ENCODE results near the gene PNKP. TPM values are rescaled to one million over a fixed set of nuclear protein-coding genes. Genes with fewer than 3 reads are reported as not detected.

Gene PNKP
- total and polyA plus RNA-seq, 2 of the 8 experiments (the other 6 are each of a cell fraction or from before 2014, with no cell fraction given) = 45.8 to 105 TPM

- ChIA-PET CTCF (ENCODE audit: partially characterized antibody) (interaction anchor here (2.0 kb wide), 1 partner anchor 9 kb away, joined by 5 read pairs; no protein-coding TSS in a partner anchor), POLR2A (ENCODE audit: partially characterized antibody) (interaction anchor here (1.5 to 1.7 kb wide), 3 partner anchors 13 to 16 kb away, joined by 3 to 5 read pairs (median 5); no protein-coding TSS in a partner anchor)
- H3K79me2 ChIP-seq (ENCODE audit: control insufficient read depth in 1 of 2, insufficient read depth in 2 of 2, low read length in 2 of 2) = peaks cover 0 to 12% of the 10 kb centered on the region in 2 experiments; a peak in 2 of 4 replicates
- H3K4ac ChIP-seq (replicated peaks; ENCODE audit: insufficient read length, low read depth, low read length) = no peak overlapping the region
- H2BK20ac ChIP-seq (ENCODE audit: low read length) = no peak overlapping the region
- no peak overlapping the region for H3K14ac ChIP-seq (ENCODE audit: insufficient read length)
- H3K23me2 ChIP-seq (ENCODE audit: low read depth, low read length) = peaks cover 7% of the 10 kb centered on the region
- H4K8ac ChIP-seq (ENCODE audit: extremely low read depth, insufficient read depth, low read length) = no peak overlapping the region
- H3K4me2 ChIP-seq (ENCODE audit: insufficient read depth in 1 of 2, low read depth in 2 of 2, low read length in 2 of 2) = no peak overlapping the region
- no peak overlapping the region for H3K27ac ChIP-seq (ENCODE audit: low read depth, low read length)
- H3K27me3 ChIP-seq (replicated peaks in 1 of 4; ENCODE audit: control insufficient read depth in 3 of 4, extremely low read depth in 1 of 4, insufficient read depth in 3 of 4, low read length in 3 of 4) = no peaks in the 10 kb centered on the region
- H2AK5ac ChIP-seq (ENCODE audit: low read depth, low read length) = no peak overlapping the region
- no peak for FAIRE-seq
- WGBS, 2 experiments (ENCODE audit: extremely low coverage in 1 of 2, insufficient coverage in 1 of 2, insufficient read length in 1 of 2, insufficient replicate concordance in 2 of 2, low coverage in 1 of 2, low lambda C conversion rate in 2 of 2, missing lambda C conversion rate in 1 of 2) = 97% methylated on average over 10 of the region's 14 CpGs; no CpG with 5 or more reads in 1 of the 2 experiments
- H3K56ac ChIP-seq (replicated peaks; ENCODE audit: insufficient read length, low read depth, low read length) = no peak overlapping the region
- no peak overlapping the region for H2BK12ac ChIP-seq (ENCODE audit: low read depth, low read length)
- H2BK15ac ChIP-seq (ENCODE audit: low read length) = no peak overlapping the region
- peaks cover 10 to 21% of the 10 kb centered on the region in 2 experiments for H4K20me1 ChIP-seq (replicated peaks in 1 of 2; ENCODE audit: control insufficient read depth in 1 of 2, insufficient read depth in 2 of 2, low read length in 2 of 2)
- H2BK5ac ChIP-seq (ENCODE audit: low read depth, low read length) = no peak overlapping the region
- peaks cover 0 to 7% (median 4%) of the 10 kb centered on the region in 4 experiments; a peak in 6 of 7 replicates for H3K4me1 ChIP-seq (replicated peaks in 1 of 4; ENCODE audit: control insufficient read depth in 3 of 4, insufficient read depth in 4 of 4, low read length in 3 of 4)
- H3K79me1 ChIP-seq (ENCODE audit: low read depth, low read length) = peaks cover 9% of the 10 kb centered on the region; the same call in 1 of the 2 replicates
- H2AFZ ChIP-seq (ENCODE audit: low read length) = no peak overlapping the region
- peaks cover 24 to 56% (median 47%) of the 10 kb centered on the region in 4 experiments for H3K36me3 ChIP-seq (ENCODE audit: control insufficient read depth in 2 of 4, insufficient read depth in 4 of 4, low read length in 3 of 4)
- H4K5ac ChIP-seq (ENCODE audit: insufficient read length, low read depth, low read length) = no peak overlapping the region
- no peak overlapping the region for H3K9ac ChIP-seq (replicated peaks in 1 of 4; ENCODE audit: extremely low read depth in 1 of 4, low read depth in 3 of 4, low read length in 3 of 4)
- DNase-seq (ENCODE audit: low read depth in 1 of 2, low spot score in 2 of 2) = no peak
- no peak overlapping the region for H3K23ac ChIP-seq (ENCODE audit: insufficient read length)
- no peak overlapping the region for H3K18ac ChIP-seq (ENCODE audit: extremely low read depth, low read length)
- H3K9me3 ChIP-seq (ENCODE audit: insufficient read depth in 2 of 2, low read depth in 1 of 2, low read length in 1 of 2) = no peaks in the 10 kb centered on the region
- H3K4me3 ChIP-seq (ENCODE audit: extremely low read depth in 1 of 4, insufficient read depth in 2 of 4, low read depth in 3 of 4, low read length in 4 of 4) = no peak overlapping the region
- H4K91ac ChIP-seq (replicated peaks; ENCODE audit: insufficient read length, low read length) = no peak overlapping the region
- H2BK120ac ChIP-seq (replicated peaks; ENCODE audit: low read depth, low read length) = no peak overlapping the region
- TF ChIP-seq SP4 (IDR thresholded peaks at IDR 0.05; ENCODE audit: low read length) (no peak), YY1 (IDR thresholded peaks at IDR 0.05; ENCODE audit: low read depth, low read length) (no peak), SP2 (IDR thresholded peaks at IDR 0.05; ENCODE audit: low read length) (no peak), CHD1 (IDR thresholded peaks at IDR 0.05; ENCODE audit: low read depth, low read length) (no peak), RNF2 (IDR thresholded peaks at IDR 0.05; ENCODE audit: borderline replicate concordance, low read depth, low read length, missing control alignments, poor library complexity, severe bottlenecking) (no peak), CHD2 (IDR thresholded peaks at IDR 0.05; ENCODE audit: low read length) (no peak), CTBP2 (IDR thresholded peaks at IDR 0.05; ENCODE audit: borderline replicate concordance, insufficient read depth, insufficient read length, low read length) (no peak), SAP30 (IDR thresholded peaks at IDR 0.05; ENCODE audit: insufficient read depth, insufficient replicate concordance, low read length) (no peak), KDM5A (IDR thresholded peaks at IDR 0.05; ENCODE audit: low read length) (no peak), MAX (IDR thresholded peaks at IDR 0.05) (no peak), NRF1 (IDR thresholded peaks at IDR 0.05; ENCODE audit: low read depth, low read length) (no peak), ASH2L (IDR thresholded peaks at IDR 0.05; ENCODE audit: low read length) (no peak), SP1 (IDR thresholded peaks at IDR 0.05; ENCODE audit: low read depth, low read length) (no peak), TAF1 (IDR thresholded peaks at IDR 0.05; ENCODE audit: low read depth, low read length) (no peak), RXRA (IDR thresholded peaks at IDR 0.05; ENCODE audit: insufficient read depth, low read depth, low read length) (no peak)
Observed at GRCh38 chr19:49882643-49883042, 15.3 kb upstream of the PNKP start.

Measured in H1 (cell line).